HCT116 (cell line): ENCODE data around the gene ARMC2. TPM values are rescaled to one million over a fixed set of nuclear protein-coding genes. Genes with fewer than 3 reads are reported as not detected.

Experiments
- ATAC-seq: fragments of 200-7000 bp; cut with Tn5 transposase; 2 replicates; pipeline ENCODE4 v1.9.1; 2020; ENCODE audit warnings: mild to moderate bottlenecking, moderate library complexity
- BruUV-seq: library from RNA; stranded (reverse); fragments of 400-500 nt; replicated peaks from 2 replicates; lab custom pipeline; 2021; lab: Mats Ljungman, UMichigan
- CTCF ChIA-PET: fragments of 300-600 bp; sonication (Branson Sonifier 250); formaldehyde crosslinking; loops from one replicate; lab custom pipeline; 2021; ENCODE audit warnings: antibody characterized with exemption; lab: Charles Lee
- POLR2A ChIA-PET: fragments of 300-600, 350-600 bp; sonication (Branson Sonifier 250); formaldehyde crosslinking; loops from one replicate; lab custom pipeline; 2021; ENCODE audit warnings: antibody characterized with exemption; lab: Charles Lee
- RAD21 ChIA-PET, 2 experiments: fragments of 300-600 bp; sonication (Branson Sonifier 250); formaldehyde crosslinking; loops; one replicate each; lab custom pipeline; 2023; ENCODE audit warnings: low total read pairs in 2 of 2; ENCODE audit not compliant: uncharacterized antibody in 2 of 2, unreplicated experiment in 2 of 2, low non-redundant PET in 1 of 2; lab: Charles Lee
- DNase-seq: peaks from one replicate; pipeline ENCODE4 v3.0.0-alpha.2; 2010; ENCODE audit warnings: low read depth, low spot score
- H2AFZ ChIP-seq: fragments of 200-600 bp; shearing (Covaris generic), sonication (generic); 2 replicates; pipeline ENCODE4 v1.6.1; 2017; ENCODE audit warnings: low read depth, mixed run types, mixed read lengths, antibody characterized with exemption, low read length; ENCODE audit not compliant: poor library complexity, severe bottlenecking
- H3K27ac ChIP-seq: 2 replicates; pipeline ENCODE4 v1.5.1; 2012; ENCODE audit warnings: low read depth, low read length
- H3K27me3 ChIP-seq: fragments of 200-600 bp; sonication (generic); 2 replicates; pipeline ENCODE4 v1.6.1; 2016; ENCODE audit warnings: mixed run types, low read length, mixed read lengths; ENCODE audit not compliant: insufficient read depth
- H3K36me3 ChIP-seq, 2 experiments: fragments of 200-500 bp in 1 of 2; fragments of 200-600 bp in 1 of 2; sonication (Bioruptor generic) in 1 of 2; sonication (generic) in 1 of 2; 2 replicates each; pipeline versions ENCODE4 v1.5.1 to v1.6.1; 2014 to 2016; ENCODE audit warnings: low read length in 2 of 2, inconsistent platforms in 1 of 2, mixed read lengths in 1 of 2, mixed run types in 1 of 2; ENCODE audit not compliant: insufficient read depth in 2 of 2, control insufficient read depth in 1 of 2
- H3K4me1 ChIP-seq, 2 experiments: fragments of 200-600 bp in 1 of 2; sonication (generic) in 1 of 2; 2 replicates each; pipeline versions ENCODE4 v1.5.1 to v1.6.1; 2012 to 2017; ENCODE audit warnings: low read length in 2 of 2, inconsistent platforms in 1 of 2, mild to moderate bottlenecking in 1 of 2, mixed read lengths in 1 of 2, mixed run types in 1 of 2, moderate library complexity in 1 of 2; ENCODE audit not compliant: insufficient read depth in 2 of 2, control insufficient read depth in 1 of 2
- H3K4me2 ChIP-seq: fragments of 200-600 bp; sonication (generic); 2 replicates; pipeline ENCODE4 v1.6.1; 2017; ENCODE audit warnings: mixed run types, low read length, mixed read lengths
- H3K4me3 ChIP-seq, 2 experiments: fragments of 200-600 bp in 1 of 2; sonication (generic) in 1 of 2; replicated peaks in 1 of 2; 2 replicates each; pipeline ENCODE4 v1.5.1; 2011 to 2016; ENCODE audit warnings: low read length in 2 of 2, control low read depth in 1 of 2, low read depth in 1 of 2, mild to moderate bottlenecking in 1 of 2, mixed read lengths in 1 of 2, mixed run types in 1 of 2
- H3K79me2 ChIP-seq: fragments of 200-600 bp; sonication (generic); 2 replicates; pipeline ENCODE4 v1.6.1; 2017; ENCODE audit warnings: mild to moderate bottlenecking, mixed run types, low read length, moderate library complexity, mixed read lengths; ENCODE audit not compliant: insufficient read depth
- H3K9ac ChIP-seq: fragments of 200-600 bp; sonication (generic); 2 replicates; pipeline ENCODE4 v1.6.1; 2016; ENCODE audit warnings: low read length, mixed read lengths
- H3K9me2 ChIP-seq: fragments of 200-600 bp; sonication (generic), shearing (Covaris generic); 2 replicates; pipeline ENCODE4 v1.6.1; 2017; ENCODE audit warnings: mixed run types, mild to moderate bottlenecking, moderate library complexity; ENCODE audit not compliant: insufficient read depth
- H3K9me3 ChIP-seq, 2 experiments: fragments of 200-500 bp in 1 of 2; fragments of 200-600 bp in 1 of 2; sonication (Bioruptor generic) in 1 of 2; sonication (generic) in 1 of 2; 2 replicates each; pipeline ENCODE4 v1.6.1; 2014 to 2017; ENCODE audit warnings: low read length in 2 of 2, mixed read lengths in 2 of 2, inconsistent platforms in 1 of 2, low read depth in 1 of 2, mild to moderate bottlenecking in 1 of 2, mixed run types in 1 of 2, moderate library complexity in 1 of 2; ENCODE audit not compliant: control insufficient read depth in 1 of 2, insufficient read depth in 1 of 2
- H4K20me1 ChIP-seq: fragments of 200-600 bp; sonication (generic), shearing (Covaris generic); 2 replicates; pipeline ENCODE4 v1.6.1; 2017; ENCODE audit warnings: mixed run types, mild to moderate bottlenecking, moderate library complexity; ENCODE audit not compliant: insufficient read depth
- CBX3 ChIP-seq: IDR thresholded peaks from 2 replicates; pipeline ENCODE4 v1.6.1; 2012; ENCODE audit warnings: low read depth
- EGR1 ChIP-seq: IDR thresholded peaks from 2 replicates; pipeline ENCODE4 v1.6.1; 2012; ENCODE audit warnings: low read depth
- ELF1 ChIP-seq: IDR thresholded peaks from 2 replicates; pipeline ENCODE4 v1.6.1; 2012; ENCODE audit warnings: low read depth, borderline replicate concordance
- EZH2 ChIP-seq: fragments of 200-600 bp; sonication (generic); IDR thresholded peaks from 2 replicates; pipeline ENCODE4 v1.6.1; 2017; ENCODE audit warnings: antibody characterized with exemption, mixed run types
- EZH2phosphoT487 ChIP-seq: fragments of 200-600 bp; IDR thresholded peaks from 2 replicates; pipeline ENCODE4 v1.6.1; 2018; ENCODE audit warnings: antibody characterized with exemption, borderline replicate concordance
- FOSL1 ChIP-seq: IDR thresholded peaks from 2 replicates; pipeline ENCODE4 v1.6.1; 2012; ENCODE audit warnings: low read depth
- JUND ChIP-seq: IDR thresholded peaks from 2 replicates; pipeline ENCODE4 v1.6.1; 2012
- MAX ChIP-seq: IDR thresholded peaks from 2 replicates; pipeline ENCODE4 v1.6.1; 2012
- POLR2AphosphoS5 ChIP-seq: IDR thresholded peaks from 2 replicates; pipeline ENCODE4 v1.6.1; 2011; ENCODE audit warnings: mild to moderate bottlenecking, low read depth, low read length, moderate library complexity
- RAD21 ChIP-seq: IDR thresholded peaks from 2 replicates; pipeline ENCODE4 v1.6.1; 2012; ENCODE audit warnings: low read depth, mild to moderate bottlenecking
- REST ChIP-seq: IDR thresholded peaks from 2 replicates; pipeline ENCODE4 v1.6.1; 2012; ENCODE audit warnings: low read depth
- SIN3A ChIP-seq: IDR thresholded peaks from 2 replicates; pipeline ENCODE4 v1.6.1; 2012; ENCODE audit warnings: low read depth
- SP1 ChIP-seq: IDR thresholded peaks from 2 replicates; pipeline ENCODE4 v1.6.1; 2012; ENCODE audit warnings: low read depth
- TCF7L2 ChIP-seq: IDR thresholded peaks from 2 replicates; pipeline ENCODE4 v1.7.0; 2011; ENCODE audit warnings: borderline replicate concordance, inconsistent platforms; ENCODE audit not compliant: insufficient read depth, insufficient read length; ENCODE audit errors: extremely low read depth
- YY1 ChIP-seq: IDR thresholded peaks from 2 replicates; pipeline ENCODE4 v1.6.1; 2011; ENCODE audit warnings: low read length, low read depth, moderate library complexity, mild to moderate bottlenecking; ENCODE audit not compliant: insufficient replicate concordance; ENCODE audit errors: extremely low read depth
- ZBTB33 ChIP-seq: IDR thresholded peaks from 2 replicates; pipeline ENCODE4 v1.6.1; 2011; ENCODE audit warnings: mild to moderate bottlenecking, low read length, moderate library complexity; ENCODE audit not compliant: insufficient replicate concordance; ENCODE audit errors: extremely low read depth
- ZFX ChIP-seq: fragments of 450-650 bp; IDR thresholded peaks from 2 replicates; pipeline ENCODE4 v1.6.1; 2017
- ZNF274 ChIP-seq: fragments of 200-500 bp; sonication (Bioruptor generic); IDR thresholded peaks from 2 replicates; pipeline ENCODE4 v1.6.1; 2014; ENCODE audit warnings: mild to moderate bottlenecking, low read depth, low read length, inconsistent platforms
- intact Hi-C: fragments of 100-400 bp; cut with micrococcal nuclease; formaldehyde crosslinking; loops from 2 replicates; pipeline ENCODE4 v1.10.0; 2022
- total RNA-seq: library from RNA; stranded (reverse); gene quantifications from one replicate; pipeline ENCODE4 v1.2.1, GENCODE V29; 2021; ENCODE audit not compliant: unreplicated experiment
- TF ChIP-seq, protein P1 (sequence below): IDR thresholded peaks from 2 replicates; pipeline ENCODE4 v1.6.1; 2012
- TF ChIP-seq, protein P2 (sequence below), 3 experiments: fragments of 200-600 bp in 1 of 3; sonication (generic) in 1 of 3; IDR thresholded peaks in 2 of 3; conservative IDR thresholded peaks in 1 of 3; 2 replicates each; pipeline ENCODE4 v1.5.1; 2012 to 2017; ENCODE audit warnings: low read depth in 2 of 3, low read length in 2 of 3, antibody characterized with exemption in 1 of 3, borderline replicate concordance in 1 of 3, control low read depth in 1 of 3, mild to moderate bottlenecking in 1 of 3, mixed read lengths in 1 of 3, mixed run types in 1 of 3, moderate library complexity in 1 of 3; ENCODE audit not compliant: insufficient read depth in 1 of 3

ARMC2 gene
- total RNA-seq, 1 experiment from 2014 or later, result 3.6 TPM

DNA sequence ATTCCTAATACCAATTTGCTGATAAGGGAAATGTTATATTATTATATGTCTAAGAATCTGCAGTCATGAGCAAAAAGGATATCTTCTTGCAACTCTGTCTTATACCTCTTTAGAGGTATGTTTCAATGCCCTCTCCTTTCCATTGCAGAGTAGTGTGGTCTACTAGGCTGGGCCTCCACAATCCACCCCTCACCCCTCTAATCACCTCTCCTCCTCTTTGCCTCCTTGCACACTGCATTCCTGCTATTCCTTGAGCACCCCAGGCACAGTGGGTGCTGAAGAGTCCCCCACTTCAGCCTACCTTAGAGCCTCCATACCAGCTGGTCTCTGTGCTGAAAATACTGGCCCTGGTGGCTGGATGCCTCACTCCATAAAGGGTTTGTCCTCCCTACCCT is 26.9 kb downstream of the ARMC2 start:
- Histone ChIP-seq H3K27ac (no peak overlapping the region), H4K20me1 (no peaks in the 10 kb centered on the region), H2AFZ (no peak overlapping the region), H3K9me2 (no peaks in the 10 kb centered on the region), H3K9ac (no peak overlapping the region), H3K27me3 (no peaks in the 10 kb centered on the region), H3K4me3 (no peak overlapping the region), H3K36me3 (no peaks in the 10 kb centered on the region), H3K9me3 (no peaks in the 10 kb centered on the region), H3K79me2 (no peaks in the 10 kb centered on the region), H3K4me2 (no peak overlapping the region), H3K4me1 (no peaks in the 10 kb centered on the region)
- BruUV-seq, result no TSS peak
- intact Hi-C loops, result no loop called here
- POLR2A ChIA-PET, result no interaction called here
- TF ChIP-seq REST (no peak), SP1 (no peak), SIN3A (no peak), ZNF274 (no peak), ZBTB33 (no peak), EZH2 (no peak), YY1 (no peak), JUND (no peak), CBX3 (no peak), FOSL1 (no peak), RAD21 (no peak), ZFX (no peak), TCF7L2 (no peak), EZH2phosphoT487 (no peak), ELF1 (no peak), MAX (no peak), EGR1 (no peak), POLR2AphosphoS5 (no peak)
- TF ChIP-seq, protein P1, sequence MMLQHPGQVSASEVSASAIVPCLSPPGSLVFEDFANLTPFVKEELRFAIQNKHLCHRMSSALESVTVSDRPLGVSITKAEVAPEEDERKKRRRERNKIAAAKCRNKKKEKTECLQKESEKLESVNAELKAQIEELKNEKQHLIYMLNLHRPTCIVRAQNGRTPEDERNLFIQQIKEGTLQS, result no peak
- TF ChIP-seq, protein P2, sequence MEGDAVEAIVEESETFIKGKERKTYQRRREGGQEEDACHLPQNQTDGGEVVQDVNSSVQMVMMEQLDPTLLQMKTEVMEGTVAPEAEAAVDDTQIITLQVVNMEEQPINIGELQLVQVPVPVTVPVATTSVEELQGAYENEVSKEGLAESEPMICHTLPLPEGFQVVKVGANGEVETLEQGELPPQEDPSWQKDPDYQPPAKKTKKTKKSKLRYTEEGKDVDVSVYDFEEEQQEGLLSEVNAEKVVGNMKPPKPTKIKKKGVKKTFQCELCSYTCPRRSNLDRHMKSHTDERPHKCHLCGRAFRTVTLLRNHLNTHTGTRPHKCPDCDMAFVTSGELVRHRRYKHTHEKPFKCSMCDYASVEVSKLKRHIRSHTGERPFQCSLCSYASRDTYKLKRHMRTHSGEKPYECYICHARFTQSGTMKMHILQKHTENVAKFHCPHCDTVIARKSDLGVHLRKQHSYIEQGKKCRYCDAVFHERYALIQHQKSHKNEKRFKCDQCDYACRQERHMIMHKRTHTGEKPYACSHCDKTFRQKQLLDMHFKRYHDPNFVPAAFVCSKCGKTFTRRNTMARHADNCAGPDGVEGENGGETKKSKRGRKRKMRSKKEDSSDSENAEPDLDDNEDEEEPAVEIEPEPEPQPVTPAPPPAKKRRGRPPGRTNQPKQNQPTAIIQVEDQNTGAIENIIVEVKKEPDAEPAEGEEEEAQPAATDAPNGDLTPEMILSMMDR (IDR thresholded peaks at IDR 0.05 in 2 of 3, conservative IDR thresholded peaks at IDR 0.05 in 1 of 3; ENCODE audit: borderline replicate concordance in 1 of 3, insufficient read depth in 1 of 3, low read depth in 2 of 3, low read length in 2 of 3), result no peak
- CTCF ChIA-PET, result no interaction called here
- ATAC-seq (no peak), DNase-seq (no peak)
- RAD21 ChIA-PET, result no interaction called here
